NCI-H2107 treated with DMSO at 0.1 percent for 48 hours (cell line): ENCODE results near the gene PHKG2.
A peak's percentile ranks its signal among the peaks of the same experiment; 100 is the strongest.

ENCODE experiments used
- DNase-seq: peaks from one replicate; lab custom pipeline; 2025; ENCODE audit not compliant: unreplicated experiment; lab: John Stamatoyannopoulos, UW

The PHKG2 gene

GRCh38 chr16:30773826-30774225 is 25.6 kb downstream of the PHKG2 start:
- no peak for DNase-seq

DNA sequence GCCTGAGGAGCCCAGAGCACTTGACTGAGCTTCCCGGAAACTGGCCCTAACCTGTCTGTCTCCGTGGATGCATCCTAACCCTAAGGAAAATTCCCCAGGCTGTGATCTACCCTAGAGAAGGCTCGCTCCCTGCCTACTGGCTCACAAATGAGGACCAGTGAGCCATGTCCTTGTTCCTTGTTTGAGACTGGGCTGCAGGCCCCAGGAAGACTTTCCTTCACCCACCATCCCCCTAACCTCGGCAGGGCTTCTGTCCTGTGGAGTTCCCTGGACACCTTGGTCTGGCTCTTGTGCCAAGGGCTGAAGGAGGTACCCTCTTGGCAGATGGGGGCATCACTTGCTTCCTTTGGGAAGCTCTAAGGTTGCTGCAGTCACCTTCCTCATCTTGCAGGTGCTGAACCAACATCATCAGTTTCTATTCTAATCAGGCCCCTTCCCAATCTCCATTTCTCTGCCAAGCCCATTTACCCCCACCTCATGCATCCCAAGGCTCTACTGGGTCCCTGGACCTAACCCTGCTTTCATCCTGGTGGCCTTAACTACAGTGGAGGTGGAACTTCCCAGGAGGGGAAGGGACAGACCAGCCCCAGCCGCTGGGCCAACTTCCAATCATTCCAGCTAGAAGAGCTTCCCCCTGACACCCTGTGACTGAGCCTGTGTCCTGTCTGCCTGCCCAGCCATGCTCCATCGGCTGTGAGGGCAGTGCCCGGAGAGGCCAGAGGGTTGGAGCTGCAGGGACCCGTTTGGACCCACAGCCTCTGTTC is 26.3 kb downstream of the PHKG2 start:
- DNase-seq: no peak

- no peak for DNase-seq
These were observed 26.8 kb downstream of the PHKG2 start for GRCh38 chr16:30775131-30775391.

DNA sequence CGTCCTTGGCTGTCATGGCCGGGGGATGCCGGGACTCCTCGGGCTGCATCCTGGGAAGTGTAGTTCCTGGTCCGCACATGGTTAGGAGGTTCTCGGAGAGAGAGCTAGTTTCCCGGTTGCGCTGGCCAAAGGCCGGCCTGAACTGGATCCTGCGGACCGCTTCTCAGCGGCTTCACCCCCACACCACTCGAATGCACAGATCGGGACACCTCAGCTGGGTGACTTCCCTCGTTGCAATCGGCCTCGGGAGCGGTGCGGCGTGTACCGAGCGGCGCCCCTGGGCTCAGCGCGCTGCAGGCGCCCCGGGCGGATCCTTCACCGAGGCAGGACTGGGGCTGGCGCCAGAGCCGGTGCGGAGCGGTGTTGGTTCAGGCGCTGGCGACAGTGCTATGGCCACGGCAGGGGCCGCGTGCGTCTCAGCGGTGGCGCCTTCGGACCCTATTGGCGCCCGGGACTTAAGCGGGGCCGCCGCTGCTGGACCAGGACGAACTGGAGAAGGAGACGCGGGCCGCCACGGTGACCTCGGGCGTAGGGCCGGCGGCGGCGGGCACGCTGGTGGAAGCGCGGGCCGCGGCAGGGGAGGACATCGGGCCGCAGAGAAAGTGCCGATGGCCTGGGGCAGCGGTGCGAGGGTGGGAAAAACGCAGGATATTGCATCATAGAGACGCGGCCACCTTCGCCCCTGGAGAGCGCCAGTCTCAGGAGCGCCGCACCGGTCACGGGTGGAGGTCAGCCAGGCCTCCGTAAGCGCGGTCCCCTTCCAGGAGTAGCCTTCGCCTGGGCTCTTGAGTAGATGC is 27.4 kb downstream of the PHKG2 start:
- peak; percentile 47 for DNase-seq

- no peak for DNase-seq
These were observed 29.5 kb downstream of the PHKG2 start for GRCh38 chr16:30777591-30778297.

GRCh38 chr16:30778549-30779244 is 30.5 kb downstream of the PHKG2 start:
- DNase-seq: no peak

DNA sequence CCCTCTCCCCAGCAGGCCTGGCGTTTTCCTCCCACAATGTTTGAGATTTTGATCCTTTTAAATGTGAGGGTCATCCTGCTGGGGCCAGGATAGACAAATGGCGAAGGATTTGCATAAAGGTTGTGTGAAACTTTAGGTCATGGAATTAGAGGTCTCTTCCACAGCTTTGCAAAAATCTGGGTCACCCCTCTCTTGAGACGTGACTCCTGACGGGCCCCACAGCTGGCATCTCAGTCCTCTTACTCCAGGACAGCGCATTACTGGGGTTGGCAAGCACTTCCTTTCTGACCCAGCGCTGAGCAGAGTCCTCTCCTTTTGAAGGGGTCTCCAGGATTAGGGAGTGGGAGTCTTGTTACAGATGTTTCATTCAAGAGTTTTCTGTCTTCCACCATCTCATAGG is 31.4 kb downstream of the PHKG2 start:
- DNase-seq: no peak

- DNase-seq: no peak
These were observed 31.8 kb downstream of the PHKG2 start for GRCh38 chr16:30780021-30780420.

DNA sequence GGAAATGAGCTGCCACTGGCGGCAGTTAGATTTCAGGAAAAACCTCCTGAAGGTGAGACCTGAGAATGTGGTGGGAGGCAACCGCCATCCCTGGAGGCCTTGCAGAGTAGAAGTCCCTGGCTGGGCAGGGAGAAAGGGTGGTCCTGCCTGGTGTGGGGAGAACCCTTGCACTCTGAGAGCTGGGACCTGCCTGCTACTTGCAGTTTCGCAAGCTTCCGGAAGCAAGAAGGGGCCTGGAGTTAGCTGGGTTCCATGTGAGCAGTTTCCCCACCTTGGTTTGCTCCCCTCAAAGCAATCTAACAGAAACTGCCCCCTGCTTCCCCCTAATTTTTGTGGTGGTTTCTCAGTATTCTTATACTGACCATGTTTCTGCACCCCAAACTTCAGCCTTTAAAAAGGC is 32.3 kb downstream of the PHKG2 start:
- no peak for DNase-seq

DNA sequence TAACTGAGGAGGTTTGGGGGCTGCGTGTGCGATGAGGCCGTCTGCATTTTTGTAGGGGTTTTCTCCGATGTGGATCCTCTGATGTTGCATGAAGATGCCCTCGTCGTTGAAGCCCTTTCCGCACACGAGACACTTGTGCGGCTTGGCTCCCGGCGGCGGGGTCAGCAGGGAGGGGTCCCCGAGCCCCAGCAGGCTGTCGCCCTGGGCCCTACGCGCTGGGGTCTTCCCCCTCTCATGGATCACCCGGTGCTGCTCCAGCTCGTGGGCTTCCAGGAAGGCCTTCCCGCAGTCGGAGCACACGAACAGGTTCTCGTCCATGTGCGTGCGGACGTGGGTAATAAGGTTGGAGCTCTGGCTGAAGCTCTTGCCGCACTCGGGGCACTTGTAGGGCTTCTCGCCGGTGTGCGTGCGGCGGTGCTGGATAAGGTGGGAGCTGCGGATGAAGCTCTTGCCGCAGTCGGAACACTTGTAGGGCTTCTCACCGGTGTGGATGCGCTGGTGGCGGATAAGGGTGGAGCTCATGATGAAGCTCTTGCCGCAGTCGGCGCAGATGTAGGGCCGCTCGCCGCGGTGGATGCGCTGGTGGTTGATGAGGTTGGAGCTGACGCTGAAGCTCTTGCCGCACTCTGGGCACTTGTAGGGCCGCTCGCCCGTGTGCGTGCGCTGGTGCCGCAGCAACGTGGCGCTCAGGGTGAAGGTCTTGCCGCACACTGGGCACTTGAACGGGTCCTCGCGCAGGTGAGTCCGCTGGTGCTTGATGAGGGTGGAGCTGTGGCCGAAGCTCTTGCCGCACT is 34.5 kb downstream of the PHKG2 start:
- DNase-seq: no peak

- DNase-seq: no peak
These were observed 35.3 kb downstream of the PHKG2 start for GRCh38 chr16:30783280-30784109.

DNA sequence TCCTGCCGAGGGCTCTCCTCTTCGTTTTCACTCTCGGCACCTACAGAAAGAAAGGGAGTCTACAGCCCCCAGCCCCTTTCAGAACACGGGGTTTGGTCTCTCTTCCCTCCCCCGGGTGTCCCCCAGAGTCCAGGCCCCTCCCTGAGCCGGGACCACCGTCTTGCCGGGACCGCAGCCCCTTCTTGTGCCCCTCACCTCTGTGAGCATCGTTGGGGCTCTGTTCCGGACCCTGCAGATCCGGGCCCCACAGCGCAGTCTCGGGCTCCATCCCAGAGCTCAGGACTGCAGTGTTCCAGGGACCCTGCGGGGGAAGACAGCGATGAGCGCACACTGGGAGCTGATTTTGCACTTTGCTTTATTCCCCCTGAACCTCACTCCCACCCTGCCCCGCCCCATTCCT is 36.0 kb downstream of the PHKG2 start:
- no peak for DNase-seq

DNA sequence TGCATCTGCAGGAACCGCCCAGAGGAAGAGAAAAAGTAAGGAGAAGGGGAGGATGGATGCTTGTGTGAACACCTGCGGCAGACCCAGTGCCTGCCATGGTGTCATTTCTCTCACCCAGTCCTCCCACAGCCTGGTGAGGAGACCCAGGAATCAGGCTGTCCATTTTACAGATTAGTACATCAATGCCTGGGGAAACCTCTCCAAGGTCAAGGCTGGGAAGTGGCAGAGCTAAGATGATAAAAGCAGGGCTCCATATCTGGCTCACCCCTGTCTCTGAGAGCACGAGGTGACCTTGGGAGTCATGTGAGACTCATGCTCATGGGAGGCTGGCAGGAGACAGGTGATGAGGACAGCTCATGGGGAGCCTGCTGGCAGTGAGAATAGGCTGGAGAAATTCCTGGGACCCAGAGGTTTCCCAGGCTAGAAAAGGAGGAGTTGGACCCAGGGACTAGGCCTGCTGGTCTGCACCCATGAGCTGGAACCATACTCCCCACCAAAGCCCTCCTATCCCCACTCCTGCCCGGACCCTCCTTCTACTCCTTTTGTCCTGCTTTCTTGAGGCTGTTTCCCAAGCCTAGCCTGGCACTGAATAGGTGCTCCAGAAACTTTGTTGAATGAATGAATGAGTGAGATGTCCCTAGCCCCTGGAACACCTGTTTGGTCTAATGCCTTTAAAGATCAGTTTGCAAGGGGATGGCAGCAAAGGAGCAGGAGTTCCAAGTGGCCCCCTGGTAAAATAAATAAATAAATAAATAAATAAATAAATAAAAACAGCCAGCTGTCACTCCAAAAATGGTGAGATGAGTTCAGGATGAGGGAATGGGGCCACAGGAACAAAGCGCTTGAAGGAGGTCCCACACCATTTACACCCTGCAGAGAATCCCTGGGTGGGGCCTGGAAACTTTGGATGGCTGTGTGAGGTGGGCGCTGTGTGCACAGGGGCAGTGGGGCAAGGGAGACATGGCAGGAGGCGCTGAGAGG is 37.2 kb downstream of the PHKG2 start:
- DNase-seq: no peak

DNA sequence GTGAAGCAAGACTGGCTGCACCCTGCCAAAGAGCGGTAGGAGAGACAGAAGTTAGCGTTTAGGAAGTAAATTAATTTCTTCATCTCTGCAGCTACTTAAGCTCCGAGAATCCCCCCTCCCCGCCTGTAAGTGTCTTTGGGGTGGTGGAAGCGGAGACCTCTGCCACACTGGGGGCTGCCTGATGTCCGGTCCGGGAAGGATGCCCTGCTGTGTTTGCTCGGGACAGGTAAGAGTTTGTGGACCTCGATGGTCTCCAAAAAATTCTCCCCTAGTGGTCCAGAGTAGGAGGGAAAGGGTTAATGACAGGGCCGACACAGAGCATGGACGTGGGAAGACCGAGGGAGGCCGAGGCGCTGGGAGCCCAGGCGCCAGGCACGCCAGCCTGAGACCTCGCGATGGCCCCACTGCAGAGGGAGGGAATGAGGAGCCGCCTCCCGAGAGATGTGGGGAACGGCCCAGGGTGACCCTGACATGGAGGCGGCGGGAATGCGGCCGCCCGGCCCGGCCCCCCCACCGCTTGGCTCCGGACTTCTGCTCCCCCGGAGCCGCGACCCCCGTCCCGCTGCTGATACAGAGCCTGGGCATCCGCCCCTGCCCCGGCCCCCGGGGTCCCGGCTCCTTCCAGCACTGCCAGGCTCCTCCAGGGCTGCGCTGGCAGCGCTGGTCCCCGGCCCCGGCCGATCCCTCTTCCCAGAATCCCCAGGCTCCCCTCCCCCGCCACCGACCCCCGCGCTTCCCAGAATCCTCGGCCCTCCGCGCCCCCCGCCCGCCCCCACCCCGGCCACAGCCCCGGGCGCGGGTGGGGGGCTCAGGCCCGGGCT is 38.1 kb downstream of the PHKG2 start:
- DNase-seq: no peak

DNA sequence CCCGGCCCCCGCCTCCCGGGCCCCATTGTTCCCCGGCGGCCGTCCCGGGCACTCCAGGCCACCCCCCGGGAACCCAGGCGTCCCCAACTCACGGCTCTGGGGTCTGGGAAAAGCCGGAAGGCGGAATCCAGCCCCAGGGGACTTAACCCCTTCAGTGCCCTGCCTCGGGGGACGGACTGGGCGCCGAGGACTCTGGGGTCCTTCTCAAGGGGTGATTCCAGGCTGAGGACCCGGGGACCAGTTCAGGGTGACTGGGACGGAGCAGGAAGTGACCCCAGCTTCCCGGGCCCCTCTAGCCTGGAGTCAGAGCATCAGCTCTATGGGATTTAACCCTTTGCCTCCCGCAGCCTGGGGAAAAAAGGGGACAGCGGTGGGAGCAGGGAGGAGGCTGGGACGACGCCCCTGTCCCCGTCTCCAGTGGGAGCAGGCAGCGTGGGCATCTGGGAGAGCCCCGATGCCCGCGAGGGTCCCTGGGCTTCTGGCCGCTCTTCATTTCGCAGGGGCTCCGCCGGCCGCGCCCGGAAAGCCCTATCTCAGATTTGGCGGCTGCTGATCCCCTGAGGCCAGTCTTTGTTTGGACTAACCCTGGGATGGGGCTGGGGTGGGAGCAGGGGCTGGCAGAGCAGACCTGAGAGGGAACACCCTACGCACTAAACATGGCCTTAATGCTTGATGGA is 38.8 kb downstream of the PHKG2 start, which contains the start of gene ZNF629:
Gene ZNF629 (minus strand): TSS at position 270 of the 677 bp plus-strand sequence. CDS start 2,723 bp downstream, outside the sequence.
- peak; percentile 19 for DNase-seq

DNA sequence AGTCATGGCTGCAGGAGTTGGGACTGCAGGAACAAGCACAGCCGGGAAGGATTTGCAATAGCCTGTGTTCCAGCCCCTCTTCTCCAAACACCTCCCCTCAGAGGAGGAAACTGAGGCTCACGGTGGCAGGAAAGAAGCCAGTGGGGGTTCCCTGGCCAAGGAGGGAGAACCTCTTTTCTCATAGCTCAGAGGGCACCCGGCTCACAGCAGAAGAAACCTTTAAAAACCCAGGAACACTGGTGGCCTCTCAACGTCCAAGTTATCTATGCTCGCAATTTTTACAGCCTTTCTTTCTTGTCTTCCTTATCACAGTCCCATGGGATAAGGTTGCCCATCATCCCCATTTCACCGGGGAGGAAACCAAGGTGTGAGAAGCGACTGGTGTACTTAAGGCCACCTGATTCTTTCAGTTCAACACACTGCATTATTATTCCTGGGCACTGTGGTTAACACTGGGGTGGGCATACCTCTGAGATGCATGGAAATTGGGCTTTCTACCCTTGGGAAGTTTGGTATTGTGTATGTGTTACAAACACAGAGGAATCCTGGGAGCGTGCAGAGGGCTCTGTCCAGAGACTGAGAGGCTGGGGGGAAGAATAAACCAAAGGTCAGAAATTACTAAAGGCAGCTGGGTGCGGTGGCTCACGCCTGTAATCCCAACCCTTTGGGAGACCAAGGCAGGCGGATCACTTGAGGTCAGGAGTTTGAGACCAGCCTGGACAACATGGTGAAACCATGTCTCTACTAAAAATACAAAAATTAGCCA is 39.6 kb downstream of the PHKG2 start:
- no peak for DNase-seq
